Measurements from ENCODE around the gene FAM168A.

FAM168A gene

GRCh38 chr11:73597956-73598718 lies at the start of gene FAM168A:
FAM168A (minus strand) TSS chr11:73598112; CDS start chr11:73468474, 129,638 bp downstream.
- DNase-seq (ENCODE audit: low spot score), result peak; percentile 95

- peak; percentile 87 for DNase-seq (ENCODE audit: low spot score)
Observed at GRCh38 chr11:73647459-73648100, 49.7 kb upstream of the FAM168A start.

GRCh38 chr11:73645972-73646631 lies 48.2 kb upstream of the FAM168A start, which contains the start of gene PLEKHB1:
PLEKHB1 (plus strand) TSS chr11:73646581; CDS start chr11:73646609, 28 bp downstream.
- no peak for DNase-seq (ENCODE audit: low spot score)

GRCh38 chr11:73645121-73645969 lies 47.4 kb upstream of the FAM168A start:
- no peak for DNase-seq (ENCODE audit: low spot score)

GRCh38 chr11:73641668-73642067 lies 43.8 kb upstream of the FAM168A start:
- no peak for DNase-seq (ENCODE audit: low spot score)

GRCh38 chr11:73640592-73640991 lies 42.7 kb upstream of the FAM168A start:
- no peak for DNase-seq (ENCODE audit: low spot score)

- no peak for DNase-seq (ENCODE audit: low spot score)
Observed at GRCh38 chr11:73637012-73637411, 39.1 kb upstream of the FAM168A start.

- no peak for DNase-seq (ENCODE audit: low spot score)
Observed at GRCh38 chr11:73636249-73636648, 38.3 kb upstream of the FAM168A start.

GRCh38 chr11:73635721-73636120 lies 37.8 kb upstream of the FAM168A start:
- no peak for DNase-seq (ENCODE audit: low spot score)

GRCh38 chr11:73633999-73634398 lies 36.1 kb upstream of the FAM168A start:
- no peak for DNase-seq (ENCODE audit: low spot score)

GRCh38 chr11:73632996-73633395 lies 35.1 kb upstream of the FAM168A start:
- DNase-seq (ENCODE audit: low spot score), result no peak

- DNase-seq (ENCODE audit: low spot score), result no peak
Observed at GRCh38 chr11:73629907-73630306, 32.0 kb upstream of the FAM168A start.

GRCh38 chr11:73625696-73626318 lies 27.9 kb upstream of the FAM168A start:
- peak; percentile 62 for DNase-seq (ENCODE audit: low spot score)

- no peak for DNase-seq (ENCODE audit: low spot score)
Observed at GRCh38 chr11:73623686-73624085, 25.8 kb upstream of the FAM168A start.

- DNase-seq (ENCODE audit: low spot score), result no peak
Observed at GRCh38 chr11:73622926-73623593, 25.1 kb upstream of the FAM168A start.

- no peak for DNase-seq (ENCODE audit: low spot score)
Observed at GRCh38 chr11:73614591-73614990, 16.7 kb upstream of the FAM168A start.

- DNase-seq (ENCODE audit: low spot score), result no peak
Observed at GRCh38 chr11:73612601-73613140, 14.8 kb upstream of the FAM168A start.

- DNase-seq (ENCODE audit: low spot score), result no peak
Observed at GRCh38 chr11:73598719-73599379, 937 bp upstream of the FAM168A start.

GRCh38 chr11:73597336-73597955 lies 466 bp downstream of the FAM168A start:
- DNase-seq (ENCODE audit: low spot score), result no peak

- DNase-seq (ENCODE audit: low spot score), result no peak
Observed at GRCh38 chr11:73596547-73596946, 1.4 kb downstream of the FAM168A start.

Measured in activated CD4-positive, alpha-beta T cell treated with anti-CD3 and anti-CD28 coated beads, Interleukin-2, Interleukin-4, amounts not matched to agents 100 ng/mL and 50 ng/mL, durations not matched to agents 16 hours and 8 hours (primary cell).